Endothelial cell (in vitro differentiated cells): ENCODE data around the gene POLA1. TPM values are rescaled to one million over a fixed set of nuclear protein-coding genes. Genes with fewer than 3 reads are reported as not detected.

Source experiments
- DNase-seq: peaks from one replicate; pipeline ENCODE4 v3.0.0; 2021; ENCODE audit warnings: low spot score
- H3K27ac Mint-ChIP-seq: one replicate; pipeline ENCODE4 v1.8.0; 2021; ENCODE audit warnings: mixed read lengths, inconsistent platforms; ENCODE audit not compliant: unreplicated experiment
- H3K27me3 Mint-ChIP-seq: one replicate; pipeline ENCODE4 v1.8.0; 2021; ENCODE audit warnings: mild to moderate bottlenecking, moderate library complexity, mixed read lengths, inconsistent platforms; ENCODE audit not compliant: unreplicated experiment
- H3K36me3 Mint-ChIP-seq: one replicate; pipeline ENCODE4 v1.8.0; 2021; ENCODE audit warnings: mild to moderate bottlenecking, low read depth, mixed read lengths, inconsistent platforms; ENCODE audit not compliant: unreplicated experiment
- H3K4me1 Mint-ChIP-seq: one replicate; pipeline ENCODE4 v1.8.0; 2021; ENCODE audit warnings: mild to moderate bottlenecking, mixed read lengths, inconsistent platforms; ENCODE audit not compliant: unreplicated experiment
- H3K4me3 Mint-ChIP-seq: one replicate; pipeline ENCODE4 v1.8.0; 2021; ENCODE audit warnings: mild to moderate bottlenecking, mixed read lengths, inconsistent platforms; ENCODE audit not compliant: unreplicated experiment
- H3K9me3 Mint-ChIP-seq: one replicate; pipeline ENCODE4 v1.8.0; 2021; ENCODE audit warnings: mixed read lengths, inconsistent platforms; ENCODE audit not compliant: unreplicated experiment
- total RNA-seq: library from RNA; stranded (reverse); fragmentation: NEBNext Ultra II Directional; extraction: Animal tissue kit (Norgen Biotek cat#: 25700); gene quantifications from one replicate; pipeline ENCODE4 v1.2.1, GENCODE V29; 2021; ENCODE audit not compliant: unreplicated experiment
- TF ChIP-seq, protein P1 (sequence below): fragments of 200-600 bp; sonication (generic); IDR thresholded peaks from one replicate; pipeline ENCODE4 v1.5.0; 2021; ENCODE audit warnings: antibody characterized with exemption; ENCODE audit not compliant: unreplicated experiment

POLA1 gene
- total RNA-seq, 1 donor from 2014 or later, result 12.9 TPM

DNA sequence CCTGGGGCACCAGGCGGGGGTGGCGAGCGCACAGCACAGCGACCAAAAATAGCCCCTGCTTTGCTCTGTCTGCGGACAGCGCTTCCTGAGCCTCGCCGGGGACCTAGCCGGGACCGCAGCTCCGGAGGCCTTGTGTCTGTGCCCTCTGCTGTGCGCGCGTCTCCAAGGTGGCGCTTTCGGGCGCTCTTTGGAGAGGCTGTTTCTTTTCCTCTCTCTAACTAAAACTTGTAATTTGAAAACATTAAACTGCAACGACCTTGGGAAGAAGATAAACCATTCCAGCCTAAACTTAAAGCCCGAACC, 318.7 kb downstream of the POLA1 start:
- H3K4me1 Mint-ChIP-seq, result peaks cover under 1% of the 10 kb centered on the region

DNA sequence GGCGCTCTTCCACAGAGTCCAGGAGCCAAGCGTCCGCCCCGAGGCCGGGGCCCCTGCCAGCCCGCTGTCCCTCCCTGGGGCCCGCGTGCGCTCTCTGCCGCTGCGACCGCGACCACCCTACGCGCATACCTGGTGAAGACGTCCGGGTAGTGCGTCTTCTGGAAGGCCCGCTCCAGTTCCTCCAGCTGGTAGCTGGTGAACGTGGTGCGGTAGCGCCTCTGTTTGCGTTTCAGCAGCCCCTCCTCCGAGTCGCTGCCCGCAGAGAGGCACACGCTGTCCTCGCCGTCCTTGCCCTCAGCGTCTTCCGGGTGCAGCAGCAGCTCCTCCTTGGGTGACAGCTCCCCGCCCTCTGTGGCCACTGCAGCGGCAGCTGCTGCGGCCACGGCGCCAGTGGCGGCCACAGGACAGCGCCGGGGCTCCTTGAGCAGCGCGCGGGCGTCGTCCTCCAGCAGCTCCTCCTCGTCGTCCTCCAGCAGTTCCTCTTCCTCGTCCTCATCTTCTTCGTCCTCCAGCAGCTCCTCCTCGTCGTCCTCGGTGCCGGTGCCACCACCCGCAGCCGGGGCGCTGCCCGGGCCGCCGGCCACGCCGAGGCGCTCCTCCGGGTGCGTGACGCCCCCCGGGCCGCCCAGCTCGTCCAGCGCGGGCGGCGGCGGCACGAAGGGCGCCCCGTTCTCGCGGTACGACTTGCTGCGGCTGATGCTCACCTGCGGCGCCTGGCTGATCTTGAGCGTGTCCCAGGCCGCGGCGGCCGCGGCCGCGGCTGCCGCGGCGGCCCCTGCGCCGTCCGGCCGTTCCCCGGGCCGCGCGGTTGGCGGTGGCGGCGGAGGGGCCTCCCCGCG, 319.3 kb downstream of the POLA1 start:
- peaks cover 10% of the 10 kb centered on the region for H3K27me3 Mint-ChIP-seq
- no peak overlapping the region for H3K4me3 Mint-ChIP-seq
- no peak overlapping the region for H3K27ac Mint-ChIP-seq
- H3K9me3 Mint-ChIP-seq, result no peaks in the 10 kb centered on the region
- DNase-seq, result no peak
- H3K36me3 Mint-ChIP-seq, result no peaks in the 10 kb centered on the region
- H3K4me1 Mint-ChIP-seq, result peaks cover 3% of the 10 kb centered on the region
- TF ChIP-seq, protein P1, sequence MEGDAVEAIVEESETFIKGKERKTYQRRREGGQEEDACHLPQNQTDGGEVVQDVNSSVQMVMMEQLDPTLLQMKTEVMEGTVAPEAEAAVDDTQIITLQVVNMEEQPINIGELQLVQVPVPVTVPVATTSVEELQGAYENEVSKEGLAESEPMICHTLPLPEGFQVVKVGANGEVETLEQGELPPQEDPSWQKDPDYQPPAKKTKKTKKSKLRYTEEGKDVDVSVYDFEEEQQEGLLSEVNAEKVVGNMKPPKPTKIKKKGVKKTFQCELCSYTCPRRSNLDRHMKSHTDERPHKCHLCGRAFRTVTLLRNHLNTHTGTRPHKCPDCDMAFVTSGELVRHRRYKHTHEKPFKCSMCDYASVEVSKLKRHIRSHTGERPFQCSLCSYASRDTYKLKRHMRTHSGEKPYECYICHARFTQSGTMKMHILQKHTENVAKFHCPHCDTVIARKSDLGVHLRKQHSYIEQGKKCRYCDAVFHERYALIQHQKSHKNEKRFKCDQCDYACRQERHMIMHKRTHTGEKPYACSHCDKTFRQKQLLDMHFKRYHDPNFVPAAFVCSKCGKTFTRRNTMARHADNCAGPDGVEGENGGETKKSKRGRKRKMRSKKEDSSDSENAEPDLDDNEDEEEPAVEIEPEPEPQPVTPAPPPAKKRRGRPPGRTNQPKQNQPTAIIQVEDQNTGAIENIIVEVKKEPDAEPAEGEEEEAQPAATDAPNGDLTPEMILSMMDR, result no peak

More for the DNA sequence above, 318.7 kb downstream of the POLA1 start:
- Mint-ChIP-seq H3K27ac (no peak overlapping the region), H3K36me3 (no peaks in the 10 kb centered on the region), H3K4me3 (no peak overlapping the region), H3K27me3 (peaks cover 13% of the 10 kb centered on the region), H3K9me3 (no peaks in the 10 kb centered on the region)
- TF ChIP-seq, protein P1, result no peak
- DNase-seq, result no peak

DNA sequence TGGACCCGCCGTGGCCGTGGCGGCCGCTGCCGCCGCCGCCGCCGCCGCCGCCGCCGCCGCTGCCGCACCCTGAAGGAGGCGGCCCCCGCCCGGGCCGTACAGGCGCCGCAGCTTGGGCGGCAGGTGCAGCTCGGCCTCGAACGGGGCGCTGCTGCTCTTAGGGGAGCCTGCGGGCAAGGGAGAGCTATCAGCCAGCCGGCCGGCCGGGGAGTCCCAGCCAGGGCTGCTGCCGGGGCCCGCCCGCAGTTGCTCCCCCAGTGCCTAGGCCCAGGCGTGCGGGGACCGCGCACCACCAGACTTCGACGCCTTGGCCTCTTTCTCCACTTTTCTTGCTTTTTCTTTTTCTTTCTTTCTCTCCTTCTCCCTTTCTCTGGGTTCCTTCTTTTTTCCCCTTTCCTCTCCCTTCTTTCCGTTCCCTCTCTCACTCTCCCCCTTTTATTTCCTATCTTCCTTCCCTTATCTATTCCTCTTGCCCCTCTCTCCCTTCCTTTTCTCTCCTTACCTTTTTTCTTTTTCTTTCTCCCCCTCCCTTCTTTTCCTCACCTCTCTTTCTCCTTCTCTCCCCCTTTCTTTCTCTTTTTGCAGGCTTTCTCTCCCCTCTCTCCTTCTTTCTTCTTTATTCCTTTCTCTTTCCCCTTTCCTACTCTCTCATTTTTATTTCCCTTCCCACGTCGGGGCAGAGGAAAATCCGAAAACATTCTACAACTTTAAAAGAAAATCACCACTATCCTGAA, 320.1 kb downstream of the POLA1 start:
- no peaks in the 10 kb centered on the region for H3K9me3 Mint-ChIP-seq
- no peak for DNase-seq
- no peak overlapping the region for H3K4me3 Mint-ChIP-seq
- peaks cover 10% of the 10 kb centered on the region for H3K27me3 Mint-ChIP-seq
- H3K4me1 Mint-ChIP-seq, result peaks cover 4% of the 10 kb centered on the region
- TF ChIP-seq, protein P1, result no peak
- H3K36me3 Mint-ChIP-seq, result no peaks in the 10 kb centered on the region
- H3K27ac Mint-ChIP-seq, result no peak overlapping the region

DNA sequence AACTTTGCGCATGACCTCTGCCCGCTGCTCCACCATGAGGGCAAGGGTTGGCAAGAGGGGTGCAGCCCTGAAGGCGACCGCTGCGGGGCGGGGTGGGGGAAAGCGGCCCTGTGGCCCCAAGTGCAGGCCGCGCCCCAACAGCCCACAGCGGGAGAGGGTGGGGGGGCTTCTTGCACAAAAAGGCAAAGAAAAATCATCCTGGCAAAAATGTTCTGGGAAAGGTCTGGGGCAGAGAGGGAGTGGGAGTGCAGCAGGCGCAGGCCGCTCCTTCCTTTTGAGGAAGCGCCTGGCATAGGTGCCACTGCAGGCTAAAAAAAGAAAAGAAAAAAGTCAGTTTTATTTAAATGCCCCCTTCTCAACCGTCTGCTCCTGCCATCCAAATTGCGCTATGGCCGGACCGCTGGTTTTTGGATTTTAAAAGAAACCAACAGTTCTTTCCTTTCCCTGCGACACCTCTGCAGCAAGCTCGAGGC, 320.7 kb downstream of the POLA1 start:
- Mint-ChIP-seq H3K9me3 (no peaks in the 10 kb centered on the region), H3K4me1 (peaks cover 6% of the 10 kb centered on the region), H3K36me3 (no peaks in the 10 kb centered on the region), H3K4me3 (no peak overlapping the region), H3K27ac (no peak overlapping the region), H3K27me3 (peaks cover 10% of the 10 kb centered on the region)
- DNase-seq, result no peak
- TF ChIP-seq, protein P1, result no peak
